ENCODE measurements around the gene MYO7A.

The MYO7A gene

GRCh38 chr11:77111277-77111676 lies 16.8 kb upstream of the MYO7A start:
- Histone ChIP-seq H3K27ac (ENCODE audit: low read depth, low read length) (no peak overlapping the region), H3K9me3 (ENCODE audit: control insufficient read depth in 5 of 5, low read length in 5 of 5) (no peaks in the 10 kb centered on the region), H3K27me3 (ENCODE audit: control insufficient read depth in 5 of 5, insufficient read depth in 4 of 5, low read length in 5 of 5) (no peaks in the 10 kb centered on the region), H3K4me3 (ENCODE audit: low read depth in 1 of 5, low read length in 5 of 5) (no peak overlapping the region), H3K9ac (ENCODE audit: low read length in 5 of 5) (no peak overlapping the region), H3K4me1 (ENCODE audit: control insufficient read depth in 5 of 5, insufficient read depth in 5 of 5, low read length in 5 of 5) (peaks cover 0 to 12% (median 3%) of the 10 kb centered on the region in 5 donors), H3K36me3 (ENCODE audit: control insufficient read depth in 5 of 5, insufficient read depth in 5 of 5, low read length in 5 of 5) (peaks cover 0 to 4% (median 0%) of the 10 kb centered on the region in 5 donors)

GRCh38 chr11:77111946-77112345 lies 16.1 kb upstream of the MYO7A start:
- no peak overlapping the region for H3K9ac ChIP-seq (ENCODE audit: low read length in 5 of 5)
- peaks cover 0 to 4% (median 0%) of the 10 kb centered on the region in 5 donors for H3K36me3 ChIP-seq (ENCODE audit: control insufficient read depth in 5 of 5, insufficient read depth in 5 of 5, low read length in 5 of 5)
- H3K27ac ChIP-seq (ENCODE audit: low read depth, low read length): no peak overlapping the region
- no peak overlapping the region for H3K4me3 ChIP-seq (ENCODE audit: low read depth in 1 of 5, low read length in 5 of 5)
- H3K9me3 ChIP-seq (ENCODE audit: control insufficient read depth in 5 of 5, low read length in 5 of 5): no peaks in the 10 kb centered on the region
- no peaks in the 10 kb centered on the region for H3K27me3 ChIP-seq (ENCODE audit: control insufficient read depth in 5 of 5, insufficient read depth in 4 of 5, low read length in 5 of 5)
- H3K4me1 ChIP-seq (ENCODE audit: control insufficient read depth in 5 of 5, insufficient read depth in 5 of 5, low read length in 5 of 5): peaks cover 0 to 12% (median 3%) of the 10 kb centered on the region in 5 donors

- H3K4me3 ChIP-seq (ENCODE audit: low read depth in 1 of 5, low read length in 5 of 5): no peak overlapping the region
- H3K9ac ChIP-seq (ENCODE audit: low read length in 5 of 5): no peak overlapping the region
- no peak overlapping the region for H3K27ac ChIP-seq (ENCODE audit: low read depth, low read length)
- no peaks in the 10 kb centered on the region for H3K27me3 ChIP-seq (ENCODE audit: control insufficient read depth in 5 of 5, insufficient read depth in 4 of 5, low read length in 5 of 5)
- H3K4me1 ChIP-seq (ENCODE audit: control insufficient read depth in 5 of 5, insufficient read depth in 5 of 5, low read length in 5 of 5): peaks cover 0 to 8% (median 3%) of the 10 kb centered on the region in 5 donors
- no peaks in the 10 kb centered on the region for H3K9me3 ChIP-seq (ENCODE audit: control insufficient read depth in 5 of 5, low read length in 5 of 5)
- peaks cover 0 to 5% (median under 1%) of the 10 kb centered on the region in 5 donors for H3K36me3 ChIP-seq (ENCODE audit: control insufficient read depth in 5 of 5, insufficient read depth in 5 of 5, low read length in 5 of 5)
These were observed 15.2 kb upstream of the MYO7A start for GRCh38 chr11:77112641-77113381.

- Histone ChIP-seq H3K9me3 (ENCODE audit: control insufficient read depth in 5 of 5, low read length in 5 of 5) (no peaks in the 10 kb centered on the region), H3K27me3 (ENCODE audit: control insufficient read depth in 5 of 5, insufficient read depth in 4 of 5, low read length in 5 of 5) (no peaks in the 10 kb centered on the region), H3K36me3 (ENCODE audit: control insufficient read depth in 5 of 5, insufficient read depth in 5 of 5, low read length in 5 of 5) (peaks cover 0 to 10% (median 7%) of the 10 kb centered on the region in 5 donors), H3K27ac (ENCODE audit: low read depth, low read length) (no peak overlapping the region), H3K9ac (ENCODE audit: low read length in 5 of 5) (no peak overlapping the region), H3K4me3 (ENCODE audit: low read depth in 1 of 5, low read length in 5 of 5) (no peak overlapping the region), H3K4me1 (ENCODE audit: control insufficient read depth in 5 of 5, insufficient read depth in 5 of 5, low read length in 5 of 5) (peaks cover 0 to 5% (median 0%) of the 10 kb centered on the region in 5 donors)
These were observed 14.5 kb upstream of the MYO7A start for GRCh38 chr11:77113382-77114088.

GRCh38 chr11:77114089-77114463 lies 14.0 kb upstream of the MYO7A start:
- Histone ChIP-seq H3K9ac (ENCODE audit: low read length in 5 of 5) (no peak overlapping the region), H3K9me3 (ENCODE audit: control insufficient read depth in 5 of 5, low read length in 5 of 5) (no peaks in the 10 kb centered on the region), H3K4me3 (ENCODE audit: low read depth in 1 of 5, low read length in 5 of 5) (no peak overlapping the region), H3K36me3 (ENCODE audit: control insufficient read depth in 5 of 5, insufficient read depth in 5 of 5, low read length in 5 of 5) (peaks cover 0 to 15% (median 10%) of the 10 kb centered on the region in 5 donors), H3K4me1 (ENCODE audit: control insufficient read depth in 5 of 5, insufficient read depth in 5 of 5, low read length in 5 of 5) (peaks cover 0 to 5% (median 0%) of the 10 kb centered on the region in 5 donors), H3K27me3 (ENCODE audit: control insufficient read depth in 5 of 5, insufficient read depth in 4 of 5, low read length in 5 of 5) (no peaks in the 10 kb centered on the region), H3K27ac (ENCODE audit: low read depth, low read length) (no peak overlapping the region)

- H3K27ac ChIP-seq (ENCODE audit: low read depth, low read length): no peak overlapping the region
- H3K4me1 ChIP-seq (ENCODE audit: control insufficient read depth in 5 of 5, insufficient read depth in 5 of 5, low read length in 5 of 5): no peaks in the 10 kb centered on the region
- no peaks in the 10 kb centered on the region for H3K27me3 ChIP-seq (ENCODE audit: control insufficient read depth in 5 of 5, insufficient read depth in 4 of 5, low read length in 5 of 5)
- no peaks in the 10 kb centered on the region for H3K9me3 ChIP-seq (ENCODE audit: control insufficient read depth in 5 of 5, low read length in 5 of 5)
- no peak overlapping the region for H3K9ac ChIP-seq (ENCODE audit: low read length in 5 of 5)
- H3K4me3 ChIP-seq (ENCODE audit: low read depth in 1 of 5, low read length in 5 of 5): no peak overlapping the region
- peaks cover 0 to 15% (median 13%) of the 10 kb centered on the region in 5 donors for H3K36me3 ChIP-seq (ENCODE audit: control insufficient read depth in 5 of 5, insufficient read depth in 5 of 5, low read length in 5 of 5)
These were observed 12.8 kb upstream of the MYO7A start for GRCh38 chr11:77115181-77115611.

- peaks cover 0 to 19% (median 15%) of the 10 kb centered on the region in 5 donors for H3K36me3 ChIP-seq (ENCODE audit: control insufficient read depth in 5 of 5, insufficient read depth in 5 of 5, low read length in 5 of 5)
- H3K4me3 ChIP-seq (ENCODE audit: low read depth in 1 of 5, low read length in 5 of 5): no peak overlapping the region
These were observed 12.1 kb upstream of the MYO7A start for GRCh38 chr11:77115956-77116355.

GRCh38 chr11:77117492-77117891 lies 10.6 kb upstream of the MYO7A start:
- no peaks in the 10 kb centered on the region for H3K9me3 ChIP-seq (ENCODE audit: control insufficient read depth in 5 of 5, low read length in 5 of 5)
- no peaks in the 10 kb centered on the region for H3K4me1 ChIP-seq (ENCODE audit: control insufficient read depth in 5 of 5, insufficient read depth in 5 of 5, low read length in 5 of 5)
- no peaks in the 10 kb centered on the region for H3K27me3 ChIP-seq (ENCODE audit: control insufficient read depth in 5 of 5, insufficient read depth in 4 of 5, low read length in 5 of 5)
- H3K36me3 ChIP-seq (ENCODE audit: control insufficient read depth in 5 of 5, insufficient read depth in 5 of 5, low read length in 5 of 5): peaks cover 0 to 31% (median 22%) of the 10 kb centered on the region in 5 donors
- no peak overlapping the region for H3K4me3 ChIP-seq (ENCODE audit: low read depth in 1 of 5, low read length in 5 of 5)
- H3K9ac ChIP-seq (ENCODE audit: low read length in 5 of 5): no peak overlapping the region
- no peak overlapping the region for H3K27ac ChIP-seq (ENCODE audit: low read depth, low read length)

More at GRCh38 chr11:77115956-77116355, 12.1 kb upstream of the MYO7A start:
- Histone ChIP-seq H3K9ac (ENCODE audit: low read length in 5 of 5) (no peak overlapping the region), H3K27me3 (ENCODE audit: control insufficient read depth in 5 of 5, insufficient read depth in 4 of 5, low read length in 5 of 5) (no peaks in the 10 kb centered on the region), H3K4me1 (ENCODE audit: control insufficient read depth in 5 of 5, insufficient read depth in 5 of 5, low read length in 5 of 5) (no peaks in the 10 kb centered on the region), H3K9me3 (ENCODE audit: control insufficient read depth in 5 of 5, low read length in 5 of 5) (no peaks in the 10 kb centered on the region), H3K27ac (ENCODE audit: low read depth, low read length) (no peak overlapping the region)

- Histone ChIP-seq H3K9me3 (ENCODE audit: control insufficient read depth in 5 of 5, low read length in 5 of 5) (no peaks in the 10 kb centered on the region), H3K9ac (ENCODE audit: low read length in 5 of 5) (no peak overlapping the region), H3K4me1 (ENCODE audit: control insufficient read depth in 5 of 5, insufficient read depth in 5 of 5, low read length in 5 of 5) (no peaks in the 10 kb centered on the region), H3K36me3 (ENCODE audit: control insufficient read depth in 5 of 5, insufficient read depth in 5 of 5, low read length in 5 of 5) (peaks cover 0 to 37% (median 24%) of the 10 kb centered on the region in 5 donors), H3K4me3 (ENCODE audit: low read depth in 1 of 5, low read length in 5 of 5) (no peak overlapping the region), H3K27me3 (ENCODE audit: control insufficient read depth in 5 of 5, insufficient read depth in 4 of 5, low read length in 5 of 5) (no peaks in the 10 kb centered on the region), H3K27ac (ENCODE audit: low read depth, low read length) (no peak overlapping the region)
These were observed 10.0 kb upstream of the MYO7A start for GRCh38 chr11:77118086-77118485.

GRCh38 chr11:77118971-77119370 lies 9.1 kb upstream of the MYO7A start:
- no peaks in the 10 kb centered on the region for H3K27me3 ChIP-seq (ENCODE audit: control insufficient read depth in 5 of 5, insufficient read depth in 4 of 5, low read length in 5 of 5)
- H3K27ac ChIP-seq (ENCODE audit: low read depth, low read length): no peak overlapping the region
- peaks cover 0 to 45% (median 24%) of the 10 kb centered on the region in 5 donors for H3K36me3 ChIP-seq (ENCODE audit: control insufficient read depth in 5 of 5, insufficient read depth in 5 of 5, low read length in 5 of 5)
- H3K4me1 ChIP-seq (ENCODE audit: control insufficient read depth in 5 of 5, insufficient read depth in 5 of 5, low read length in 5 of 5): no peaks in the 10 kb centered on the region
- H3K9ac ChIP-seq (ENCODE audit: low read length in 5 of 5): no peak overlapping the region
- no peak overlapping the region for H3K4me3 ChIP-seq (ENCODE audit: low read depth in 1 of 5, low read length in 5 of 5)
- no peaks in the 10 kb centered on the region for H3K9me3 ChIP-seq (ENCODE audit: control insufficient read depth in 5 of 5, low read length in 5 of 5)
